ENCODE data around the gene CCDC9. TPM values are rescaled to one million over a fixed set of nuclear protein-coding genes. Genes with fewer than 3 reads are reported as not detected.
A peak's percentile ranks its signal among the peaks of the same experiment; 100 is the strongest.

CCDC9 gene
- total and polyA plus RNA-seq, 2 of the 13 experiments (the other 11 are each of a cell fraction or from before 2014, with no cell fraction given), result 2.9 to 6.3 TPM

DNA sequence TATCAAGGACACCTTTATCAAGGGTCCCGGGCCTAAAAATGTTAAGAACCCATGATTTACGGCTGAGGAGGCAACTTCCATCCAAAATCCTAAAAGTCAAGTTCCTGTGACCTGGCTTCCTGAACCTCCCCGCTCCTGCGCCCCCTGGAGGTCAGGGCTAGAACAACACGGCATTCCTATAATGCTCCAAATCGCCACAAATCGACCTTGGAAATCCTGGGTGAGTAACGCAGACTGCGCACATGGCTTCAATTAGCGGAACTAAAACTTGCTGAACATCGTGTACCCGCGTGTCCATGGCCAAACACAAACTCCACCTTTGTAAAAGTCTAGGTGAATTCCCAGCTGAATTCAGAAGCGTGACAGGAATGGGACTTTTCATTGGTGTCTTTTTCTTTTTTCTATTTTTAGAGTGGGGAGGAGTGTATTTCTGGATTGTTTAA, 49.0 kb downstream of the CCDC9 start (continued):
- TF ChIP-seq, protein P1, sequence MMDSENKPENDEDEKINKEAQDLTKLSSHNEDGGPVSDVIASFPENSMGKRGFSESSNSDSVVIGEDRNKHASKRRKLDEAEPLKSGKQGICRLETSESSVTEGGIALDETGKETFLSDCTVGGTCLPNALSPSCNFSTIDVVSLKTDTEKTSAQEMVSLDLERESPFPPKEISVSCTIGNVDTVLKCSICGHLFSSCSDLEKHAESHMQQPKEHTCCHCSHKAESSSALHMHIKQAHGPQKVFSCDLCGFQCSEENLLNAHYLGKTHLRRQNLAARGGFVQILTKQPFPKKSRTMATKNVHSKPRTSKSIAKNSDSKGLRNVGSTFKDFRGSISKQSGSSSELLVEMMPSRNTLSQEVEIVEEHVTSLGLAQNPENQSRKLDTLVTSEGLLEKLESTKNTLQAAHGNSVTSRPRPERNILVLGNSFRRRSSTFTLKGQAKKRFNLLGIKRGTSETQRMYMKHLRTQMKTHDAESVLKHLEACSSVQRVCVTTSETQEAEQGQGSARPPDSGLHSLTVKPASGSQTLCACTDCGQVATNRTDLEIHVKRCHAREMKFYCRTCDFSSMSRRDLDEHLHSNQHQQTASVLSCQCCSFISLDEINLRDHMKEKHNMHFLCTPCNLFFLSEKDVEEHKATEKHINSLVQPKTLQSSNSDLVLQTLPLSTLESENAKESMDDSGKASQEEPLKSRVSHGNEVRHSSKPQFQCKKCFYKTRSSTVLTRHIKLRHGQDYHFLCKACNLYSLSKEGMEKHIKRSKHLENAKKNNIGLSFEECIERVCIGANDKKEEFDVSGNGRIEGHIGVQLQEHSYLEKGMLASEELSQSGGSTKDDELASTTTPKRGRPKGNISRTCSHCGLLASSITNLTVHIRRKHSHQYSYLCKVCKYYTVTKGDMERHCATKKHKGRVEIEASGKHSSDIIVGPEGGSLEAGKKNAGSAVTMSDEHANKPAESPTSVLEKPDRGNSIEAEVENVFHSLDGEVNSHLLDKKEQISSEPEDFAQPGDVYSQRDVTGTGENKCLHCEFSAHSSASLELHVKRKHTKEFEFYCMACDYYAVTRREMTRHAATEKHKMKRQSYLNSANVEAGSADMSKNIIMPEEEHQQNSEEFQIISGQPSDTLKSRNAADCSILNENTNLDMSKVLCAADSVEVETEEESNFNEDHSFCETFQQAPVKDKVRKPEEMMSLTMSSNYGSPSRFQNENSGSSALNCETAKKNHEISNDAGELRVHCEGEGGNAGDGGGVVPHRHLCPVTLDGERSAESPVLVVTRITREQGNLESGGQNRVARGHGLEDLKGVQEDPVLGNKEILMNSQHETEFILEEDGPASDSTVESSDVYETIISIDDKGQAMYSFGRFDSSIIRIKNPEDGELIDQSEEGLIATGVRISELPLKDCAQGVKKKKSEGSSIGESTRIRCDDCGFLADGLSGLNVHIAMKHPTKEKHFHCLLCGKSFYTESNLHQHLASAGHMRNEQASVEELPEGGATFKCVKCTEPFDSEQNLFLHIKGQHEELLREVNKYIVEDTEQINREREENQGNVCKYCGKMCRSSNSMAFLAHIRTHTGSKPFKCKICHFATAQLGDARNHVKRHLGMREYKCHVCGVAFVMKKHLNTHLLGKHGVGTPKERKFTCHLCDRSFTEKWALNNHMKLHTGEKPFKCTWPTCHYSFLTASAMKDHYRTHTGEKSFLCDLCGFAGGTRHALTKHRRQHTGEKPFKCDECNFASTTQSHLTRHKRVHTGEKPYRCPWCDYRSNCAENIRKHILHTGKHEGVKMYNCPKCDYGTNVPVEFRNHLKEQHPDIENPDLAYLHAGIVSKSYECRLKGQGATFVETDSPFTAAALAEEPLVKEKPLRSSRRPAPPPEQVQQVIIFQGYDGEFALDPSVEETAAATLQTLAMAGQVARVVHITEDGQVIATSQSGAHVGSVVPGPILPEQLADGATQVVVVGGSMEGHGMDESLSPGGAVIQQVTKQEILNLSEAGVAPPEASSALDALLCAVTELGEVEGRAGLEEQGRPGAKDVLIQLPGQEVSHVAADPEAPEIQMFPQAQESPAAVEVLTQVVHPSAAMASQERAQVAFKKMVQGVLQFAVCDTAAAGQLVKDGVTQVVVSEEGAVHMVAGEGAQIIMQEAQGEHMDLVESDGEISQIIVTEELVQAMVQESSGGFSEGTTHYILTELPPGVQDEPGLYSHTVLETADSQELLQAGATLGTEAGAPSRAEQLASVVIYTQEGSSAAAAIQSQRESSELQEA (CRISPR knock-in tag; IDR thresholded peaks at IDR 0.05; ENCODE audit: not compliant biosample characterization), result no peak
- TF ChIP-seq ATF4 (CRISPR knock-in tag; IDR thresholded peaks at IDR 0.05) (0 out of 4 replicates have a peak, but pooled peaks of 1 of the 2 experiments have one; percentile 49), CBX1 (IDR thresholded peaks at IDR 0.05; ENCODE audit: low read depth) (peak; percentile 58), FOXK1 (CRISPR knock-in tag; IDR thresholded peaks at IDR 0.05; ENCODE audit: borderline replicate concordance, low read depth) (peak; percentile 40; the same call in 1 of the 2 replicates), ZNF496 (CRISPR knock-in tag; IDR thresholded peaks at IDR 0.05; ENCODE audit: insufficient replicate concordance) (no peak), FOXO1 (CRISPR knock-in tag; IDR thresholded peaks at IDR 0.05) (peak; percentile 34; the same call in 1 of the 2 replicates), ZNF12 (CRISPR knock-in tag; IDR thresholded peaks at IDR 0.05) (0 out of 2 replicates have a peak, but pooled peaks have one; percentile 25), THYN1 (CRISPR knock-in tag; IDR thresholded peaks at IDR 0.05; ENCODE audit: borderline replicate concordance, low read depth) (no peak), ZNF451 (CRISPR knock-in tag; IDR thresholded peaks at IDR 0.05) (no peak), HDAC1 (CRISPR knock-in tag; IDR thresholded peaks at IDR 0.05) (peak; percentile 50; the same call in 1 of the 2 replicates), MIER3 (CRISPR knock-in tag; IDR thresholded peaks at IDR 0.05; ENCODE audit: borderline replicate concordance) (peak; percentile 69; the same call in 1 of the 2 replicates), CCAR2 (optimal IDR thresholded peaks at IDR 0.05; ENCODE audit: low read depth, low read length) (no peak), BCLAF1 (IDR thresholded peaks at IDR 0.05) (no peak), SMC3 (IDR thresholded peaks at IDR 0.05; ENCODE audit: low read length) (peak; percentile 74), ZMYM3 (CRISPR knock-in tag; IDR thresholded peaks at IDR 0.05) (peak; percentile 67; the same call in 1 of the 2 replicates), RAD51 (IDR thresholded peaks at IDR 0.05; ENCODE audit: borderline replicate concordance) (no peak)
- TF ChIP-seq, protein P2, sequence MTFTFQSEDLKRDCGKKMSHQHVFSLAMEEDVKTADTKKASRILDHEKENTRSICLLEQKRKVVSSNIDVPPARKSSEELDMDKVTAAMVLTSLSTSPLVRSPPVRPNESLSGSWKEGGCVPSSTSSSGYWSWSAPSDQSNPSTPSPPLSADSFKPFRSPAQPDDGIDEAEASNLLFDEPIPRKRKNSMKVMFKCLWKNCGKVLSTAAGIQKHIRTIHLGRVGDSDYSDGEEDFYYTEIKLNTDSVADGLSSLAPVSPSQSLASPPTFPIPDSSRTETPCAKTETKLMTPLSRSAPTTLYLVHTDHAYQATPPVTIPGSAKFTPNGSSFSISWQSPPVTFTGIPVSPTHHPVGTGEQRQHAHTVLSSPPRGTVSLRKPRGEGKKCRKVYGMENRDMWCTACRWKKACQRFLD (CRISPR knock-in tag; IDR thresholded peaks at IDR 0.05; ENCODE audit: borderline replicate concordance), result no peak
